ENCODE results near the gene PERCC1.

PERCC1 gene

DNA sequence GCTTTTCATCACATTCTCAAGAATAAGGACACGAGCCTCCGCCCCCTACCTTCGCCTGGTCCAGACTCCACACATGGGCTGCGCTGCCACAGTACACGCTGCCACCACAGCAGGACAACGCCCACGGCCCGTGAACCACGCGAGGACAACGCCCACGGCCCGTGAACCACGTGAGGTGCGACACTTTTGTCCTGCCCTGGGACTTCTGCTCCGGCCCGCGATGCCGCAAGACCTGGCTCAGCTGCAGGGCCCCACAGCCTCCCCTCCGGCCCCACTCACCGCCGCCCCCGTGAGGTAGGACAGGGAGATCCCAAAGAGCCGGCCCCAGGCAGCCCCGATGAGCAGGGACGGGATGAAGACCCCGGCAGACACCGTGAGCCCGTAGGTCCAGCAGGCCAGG is 19.3 kb downstream of the PERCC1 start:
- no peak for DNase-seq (ENCODE audit: low read depth, low spot score)

DNA sequence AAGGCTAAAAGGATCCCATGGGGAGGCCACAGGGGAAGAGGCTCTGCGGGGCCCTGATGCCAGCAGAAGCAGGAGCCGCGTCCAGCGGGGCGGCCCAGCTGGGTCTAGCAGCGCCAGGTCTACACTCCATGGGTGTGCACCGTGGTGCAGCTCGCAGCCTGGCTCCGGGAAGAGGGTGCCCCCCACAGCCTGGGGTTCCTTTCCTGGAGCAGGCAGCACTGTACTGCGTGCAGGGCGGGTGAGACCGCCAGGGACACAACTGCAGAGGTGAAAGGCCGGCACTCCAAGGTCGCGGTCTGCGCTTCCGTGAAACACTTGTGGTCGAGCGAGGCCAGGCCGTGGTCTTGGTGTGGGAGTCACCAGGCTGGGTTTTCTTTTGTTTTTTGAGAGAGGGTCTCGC is 20.0 kb downstream of the PERCC1 start:
- no peak for DNase-seq (ENCODE audit: low read depth, low spot score)

DNA sequence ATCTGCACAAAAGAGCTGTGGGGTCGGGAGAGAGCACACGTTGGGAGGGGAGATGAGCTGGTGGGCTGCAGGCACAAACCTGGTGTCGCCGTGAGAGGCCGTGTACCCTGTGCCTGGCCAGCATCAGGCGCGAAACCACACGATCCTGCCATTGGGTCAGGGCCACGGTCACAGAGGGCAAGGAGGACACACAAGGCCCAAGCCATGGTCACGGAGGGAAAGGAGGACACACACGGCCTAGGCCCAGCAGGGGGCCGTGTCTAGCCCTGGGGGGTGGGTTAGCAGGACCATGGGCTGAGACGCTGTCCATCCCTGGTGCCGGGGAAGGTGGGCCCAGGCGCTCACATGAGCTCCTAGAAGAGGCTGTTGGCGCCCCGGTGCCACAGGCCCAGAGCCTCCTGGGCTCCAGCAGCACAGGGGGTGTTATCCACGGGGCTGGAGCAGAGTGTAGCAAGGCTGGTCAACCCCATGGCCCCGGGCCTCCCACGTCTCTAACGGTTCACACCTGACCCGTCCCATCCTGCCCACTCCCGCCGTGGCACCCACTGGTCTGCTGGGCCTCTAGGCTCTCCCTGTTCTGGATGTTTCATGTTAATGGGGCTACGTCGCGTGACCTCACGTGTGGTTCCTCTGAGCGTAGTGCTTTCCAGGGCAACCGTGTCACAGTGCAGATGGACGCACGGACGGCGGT is 21.0 kb downstream of the PERCC1 start:
- no peak for DNase-seq (ENCODE audit: low read depth, low spot score)

DNA sequence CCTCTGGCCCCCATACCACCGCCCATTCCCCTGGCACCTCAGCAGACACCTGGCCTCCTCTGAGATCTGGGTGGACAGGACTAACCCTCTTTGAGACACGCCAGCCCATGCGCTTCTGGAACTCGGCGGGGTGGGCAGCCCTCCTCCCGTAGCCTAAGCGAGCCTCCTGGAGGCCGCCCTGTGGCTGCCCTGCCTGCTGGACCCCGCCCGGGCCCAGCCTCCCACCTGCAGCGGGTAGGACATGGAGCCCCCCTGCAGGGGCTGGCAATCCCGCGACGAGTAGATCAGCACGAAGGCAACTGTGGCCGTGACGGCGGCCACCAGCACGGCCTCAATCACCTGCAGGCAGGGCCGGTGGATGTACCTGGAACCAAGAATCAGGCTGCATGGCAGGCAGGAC is 21.7 kb downstream of the PERCC1 start:
- no peak for DNase-seq (ENCODE audit: low read depth, low spot score)

DNA sequence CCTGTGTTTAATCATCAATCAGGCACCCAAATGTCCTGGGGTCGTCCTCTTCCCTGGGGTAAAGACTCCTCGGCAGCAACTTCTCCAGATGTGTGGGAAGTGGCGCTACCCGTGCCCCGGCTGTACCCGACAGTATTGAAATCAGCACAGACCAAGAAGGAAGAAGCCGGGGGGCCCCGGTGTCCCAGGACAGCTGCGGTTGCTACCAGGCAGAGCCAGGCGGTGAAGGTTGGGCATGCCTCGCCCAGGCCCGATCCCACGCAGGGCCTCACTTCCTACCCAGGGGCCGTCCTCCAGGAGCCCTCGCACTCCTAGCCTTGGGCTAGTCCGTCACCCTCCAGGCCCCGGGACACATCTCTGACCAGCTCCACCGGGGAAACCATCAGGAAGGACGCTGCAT is 22.4 kb downstream of the PERCC1 start:
- DNase-seq (ENCODE audit: low read depth, low spot score): no peak

DNA sequence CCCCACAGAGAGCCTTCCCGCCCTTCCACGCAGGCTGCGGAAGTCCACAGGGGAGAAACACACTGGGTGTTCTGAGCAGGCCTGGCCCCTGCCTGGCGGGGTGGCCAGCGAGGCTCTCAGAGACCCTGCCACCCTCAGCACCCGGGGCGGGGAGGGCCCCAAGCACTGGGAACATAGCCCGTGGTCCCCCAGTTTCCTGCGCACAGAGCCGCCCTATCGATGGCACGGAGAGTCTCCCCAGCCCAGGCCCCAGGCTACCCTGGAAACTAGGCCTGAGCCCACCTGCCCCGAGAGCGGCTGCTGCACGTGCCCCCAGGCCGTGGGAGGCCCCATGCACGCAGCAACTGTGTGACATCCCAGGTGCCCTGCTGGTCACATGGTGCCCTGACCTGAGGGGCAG is 23.7 kb downstream of the PERCC1 start:
- no peak for DNase-seq (ENCODE audit: low read depth, low spot score)

DNA sequence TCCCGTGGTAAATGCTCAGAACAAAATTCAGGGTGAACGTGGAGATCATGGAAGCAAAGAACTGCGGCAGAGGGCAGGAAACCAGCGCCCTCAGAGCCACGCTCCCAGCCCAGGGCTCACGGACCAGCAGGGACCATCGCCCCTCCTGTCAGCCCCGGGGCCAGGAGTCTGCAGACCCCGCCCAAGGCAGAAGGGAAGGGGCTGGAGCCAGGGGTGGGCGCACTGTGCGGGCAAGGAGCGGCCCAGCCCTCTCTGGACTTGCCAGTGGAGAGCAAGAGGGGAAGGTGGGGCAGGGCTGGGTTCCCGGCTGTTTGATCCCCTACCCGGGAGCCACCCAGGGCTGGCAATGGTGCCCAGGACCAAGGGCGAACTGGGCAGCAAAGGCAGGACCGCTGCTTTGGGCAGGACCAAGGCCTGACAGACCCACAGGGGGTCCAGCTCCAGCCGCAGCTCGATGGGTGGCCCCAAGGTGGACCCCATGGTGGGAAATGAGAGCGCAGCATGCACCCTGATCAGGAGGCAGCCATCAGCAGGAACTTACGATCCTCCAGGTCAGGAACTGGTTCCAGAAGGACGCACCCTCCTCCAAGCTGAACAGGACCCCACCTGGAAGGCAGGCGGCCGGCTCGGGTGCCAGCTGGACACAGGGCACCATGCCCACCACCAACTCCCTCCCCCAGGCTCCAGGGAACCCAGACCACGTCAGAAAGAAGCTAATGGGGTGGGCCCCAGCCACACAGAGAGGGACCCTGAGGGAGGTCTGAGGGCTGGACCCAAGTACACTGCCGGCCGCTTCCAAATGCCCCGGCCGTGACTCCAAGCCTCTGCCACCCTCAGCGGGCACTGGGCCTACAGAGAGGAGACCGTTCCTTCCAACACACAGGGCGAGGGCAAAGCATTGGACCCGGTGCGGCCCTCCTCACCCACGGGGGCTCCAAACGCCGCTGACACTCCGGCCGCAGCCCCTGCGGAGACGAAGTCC is 24.6 kb downstream of the PERCC1 start:
- no peak for DNase-seq (ENCODE audit: low read depth, low spot score)

DNA sequence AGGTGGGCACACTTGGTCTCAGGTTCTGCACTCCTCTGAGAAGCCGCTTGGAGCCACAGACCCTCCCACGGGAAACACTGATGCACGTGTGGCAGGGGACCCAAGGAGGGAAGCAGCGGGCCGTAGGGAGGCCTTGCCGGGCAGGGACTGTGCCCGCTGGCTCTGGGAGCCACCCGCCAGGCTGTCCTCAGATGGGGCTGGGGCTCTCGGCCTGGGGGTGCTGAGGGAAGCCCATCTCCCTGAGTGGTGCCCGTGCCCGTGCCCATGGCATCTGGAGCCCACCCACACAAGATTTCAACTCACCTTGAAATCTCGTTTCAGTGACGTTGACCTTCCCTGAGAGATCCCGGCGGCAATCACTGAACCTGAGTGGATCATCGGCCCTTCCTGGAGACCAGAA is 26.1 kb downstream of the PERCC1 start:
- DNase-seq (ENCODE audit: low read depth, low spot score): no peak

DNA sequence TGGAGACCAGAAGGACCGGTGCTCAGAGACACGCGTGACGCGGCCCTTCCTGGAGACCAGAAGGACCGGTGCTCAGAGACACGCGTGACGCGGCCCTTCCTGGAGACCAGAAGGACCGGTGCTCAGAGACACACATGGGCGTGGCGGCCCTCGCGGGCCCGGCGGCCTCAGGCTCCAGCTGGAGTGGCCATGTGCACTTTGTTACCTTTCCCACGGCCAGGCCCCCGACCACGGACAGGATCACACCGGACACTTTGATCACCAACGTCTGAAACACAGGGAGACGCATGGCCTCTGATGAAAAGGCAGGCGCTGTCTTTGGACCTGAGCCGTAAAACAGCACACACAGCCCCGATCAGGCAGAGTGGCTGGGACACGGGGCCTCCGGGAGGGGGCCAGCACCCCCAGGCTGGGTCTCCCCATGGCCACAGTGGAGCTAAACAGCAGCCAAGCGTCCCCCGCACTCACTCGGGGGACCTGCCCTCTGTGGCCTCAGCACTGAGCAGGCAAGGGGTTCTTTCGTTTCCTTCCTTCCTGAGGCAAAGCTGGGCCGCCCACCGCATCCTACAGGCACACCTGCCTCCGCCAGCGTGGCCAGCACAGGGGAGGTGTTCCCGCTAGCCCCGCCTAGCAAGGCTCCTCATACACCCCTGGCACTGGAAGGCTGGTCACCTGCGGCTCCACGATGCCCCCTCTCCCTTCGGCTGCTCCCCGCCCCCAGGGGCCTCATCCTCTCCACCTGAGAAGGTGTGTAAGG is 26.8 kb downstream of the PERCC1 start:
- no peak for DNase-seq (ENCODE audit: low read depth, low spot score)

DNA sequence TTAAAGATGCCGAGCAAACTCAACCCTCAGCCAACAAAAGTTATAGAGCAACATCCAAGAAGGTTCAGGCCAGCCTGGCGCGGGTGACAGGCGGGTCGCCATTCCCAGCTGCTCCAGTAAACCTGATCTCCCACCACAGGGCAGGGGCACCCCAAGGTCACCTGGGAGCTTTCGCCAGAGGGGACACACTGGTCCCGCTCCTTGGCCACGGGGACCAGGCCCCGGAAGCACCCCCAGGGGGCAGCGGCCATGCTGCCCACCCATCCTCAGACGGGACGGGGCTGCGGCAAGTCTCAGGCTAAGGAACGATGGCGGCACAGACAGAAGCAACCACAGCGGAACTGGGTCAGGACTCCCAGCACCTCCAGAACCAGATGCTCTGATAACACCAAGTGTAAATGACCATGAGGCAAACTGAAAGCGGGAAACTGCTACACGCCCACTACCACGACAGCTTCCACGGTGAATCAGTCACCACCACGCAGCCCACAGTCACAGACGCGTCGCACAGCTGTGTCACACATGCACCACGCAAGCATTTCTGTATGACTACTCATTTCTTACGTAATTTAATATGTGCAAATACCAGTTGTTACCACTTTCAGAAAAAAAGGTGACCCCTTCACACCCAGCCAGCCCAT is 27.6 kb downstream of the PERCC1 start:
- no peak for DNase-seq (ENCODE audit: low read depth, low spot score)

DNA sequence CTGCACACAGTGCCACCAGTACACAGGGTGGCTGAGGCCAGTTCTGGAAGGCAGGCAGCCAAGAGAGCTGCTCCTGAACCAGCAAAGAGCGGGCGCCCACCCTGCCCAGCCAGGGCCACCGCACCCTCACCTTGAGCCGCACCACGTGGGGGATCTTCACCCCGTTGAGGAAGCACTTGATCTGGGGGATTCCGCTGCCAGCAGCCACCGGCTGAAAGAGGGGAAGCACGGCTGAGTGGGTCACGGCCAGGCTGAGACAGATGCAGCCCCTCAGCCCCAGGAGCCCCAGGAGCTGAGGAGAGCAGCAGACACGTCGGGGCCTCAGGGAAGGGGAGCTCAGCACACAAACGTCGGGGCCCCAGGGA is 28.1 kb downstream of the PERCC1 start:
- DNase-seq (ENCODE audit: low read depth, low spot score): no peak

DNA sequence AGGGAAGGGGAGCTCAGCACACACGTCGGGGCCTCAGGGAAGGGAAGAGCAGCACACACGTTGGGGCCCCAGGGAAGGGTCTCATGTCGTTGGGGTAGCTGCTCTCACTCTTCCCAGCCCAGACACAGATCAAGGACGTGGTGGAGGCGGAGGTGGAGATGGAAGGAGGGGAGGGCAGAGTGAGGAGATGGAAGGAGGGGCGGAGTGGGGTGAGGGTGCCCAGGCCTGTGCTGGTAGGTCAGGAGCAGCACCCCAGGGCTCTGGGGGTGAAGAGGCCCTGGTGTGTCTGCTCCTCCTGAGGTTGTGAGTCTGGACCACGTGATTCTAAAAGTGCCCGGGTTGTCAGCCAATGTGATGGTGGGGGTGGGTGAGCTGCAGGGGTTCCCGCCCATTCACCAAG is 29.1 kb downstream of the PERCC1 start:
- no peak for DNase-seq (ENCODE audit: low read depth, low spot score)

DNA sequence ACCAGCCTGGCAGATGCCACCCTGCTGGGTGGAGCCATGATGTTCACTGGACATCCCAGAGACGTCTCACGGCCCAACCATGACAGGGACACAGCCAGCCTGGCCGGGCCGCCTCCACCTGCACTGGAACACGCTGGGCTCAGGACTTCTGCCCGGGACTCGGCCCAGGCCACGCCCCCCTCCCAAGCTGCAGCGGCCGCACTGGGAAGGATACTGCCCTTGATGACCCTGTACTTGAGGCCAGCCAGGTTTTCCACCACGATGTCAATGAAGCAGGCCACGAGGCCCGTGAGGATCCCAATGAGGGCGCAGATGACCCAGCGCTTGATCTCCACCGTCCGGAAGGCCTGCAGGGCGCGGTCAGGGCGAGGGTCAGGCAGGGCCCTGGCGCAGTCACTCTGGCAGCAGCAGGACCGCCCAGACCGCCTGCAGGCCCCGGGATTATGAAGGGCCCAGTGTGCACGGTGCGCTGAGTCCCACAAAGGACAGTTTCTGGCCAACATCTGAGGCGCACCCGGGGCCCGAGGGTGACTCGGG is 29.8 kb downstream of the PERCC1 start:
- DNase-seq (ENCODE audit: low read depth, low spot score): no peak

DNA sequence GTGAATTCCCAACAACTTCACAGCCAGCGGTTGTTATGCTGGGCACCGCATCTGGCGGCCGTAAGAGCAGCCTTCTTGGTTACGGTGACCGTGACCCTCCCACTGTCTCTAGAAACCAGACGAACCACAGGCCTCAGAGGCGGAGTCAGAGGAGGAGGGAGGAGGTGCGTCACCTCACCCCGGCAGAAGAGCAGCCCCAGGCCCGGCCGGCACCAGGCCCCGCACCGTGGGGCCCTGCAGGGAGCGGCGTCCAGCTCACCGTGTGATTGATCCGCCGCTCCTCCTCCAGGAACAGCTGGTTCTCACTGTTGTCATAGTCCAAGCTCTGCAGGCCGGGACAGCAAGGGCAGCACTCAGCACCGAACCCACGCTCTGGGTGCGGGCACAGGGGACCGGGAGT is 30.3 kb downstream of the PERCC1 start:
- no peak for DNase-seq (ENCODE audit: low read depth, low spot score)

DNA sequence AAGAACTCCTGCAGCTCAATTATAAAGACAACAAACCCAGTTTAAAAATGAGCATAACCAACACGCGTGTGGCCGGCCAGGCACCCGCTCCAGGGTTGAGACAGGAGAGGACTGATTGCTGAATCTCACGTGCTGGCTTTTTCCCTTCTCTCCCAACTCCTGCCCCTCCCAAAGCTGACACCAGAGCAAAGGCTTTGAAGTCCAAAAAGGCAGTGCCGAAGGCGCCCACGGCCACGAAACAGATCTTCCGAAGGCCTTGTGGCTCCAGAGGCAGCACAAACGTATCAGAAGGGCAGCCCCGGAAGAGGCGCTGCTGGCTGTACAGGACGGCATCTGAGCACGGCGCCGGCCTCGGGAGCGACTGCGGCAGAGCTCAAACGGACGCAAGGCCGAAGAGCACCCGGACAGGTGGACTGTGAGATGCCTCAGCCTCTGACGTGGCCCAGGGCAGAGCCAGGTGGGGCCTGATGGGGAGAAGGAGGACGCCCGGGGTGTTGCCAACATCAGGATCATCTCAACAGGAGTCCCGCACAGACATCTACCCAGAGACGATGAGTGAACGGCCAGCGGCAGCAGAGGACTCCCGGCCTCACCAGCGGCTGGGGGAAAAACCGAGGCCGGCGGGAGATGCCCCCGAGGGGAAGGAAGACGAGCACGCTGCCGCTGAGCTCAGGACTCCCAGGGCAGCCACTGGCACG is 33.5 kb downstream of the PERCC1 start:
- no peak for DNase-seq (ENCODE audit: low read depth, low spot score)

DNA sequence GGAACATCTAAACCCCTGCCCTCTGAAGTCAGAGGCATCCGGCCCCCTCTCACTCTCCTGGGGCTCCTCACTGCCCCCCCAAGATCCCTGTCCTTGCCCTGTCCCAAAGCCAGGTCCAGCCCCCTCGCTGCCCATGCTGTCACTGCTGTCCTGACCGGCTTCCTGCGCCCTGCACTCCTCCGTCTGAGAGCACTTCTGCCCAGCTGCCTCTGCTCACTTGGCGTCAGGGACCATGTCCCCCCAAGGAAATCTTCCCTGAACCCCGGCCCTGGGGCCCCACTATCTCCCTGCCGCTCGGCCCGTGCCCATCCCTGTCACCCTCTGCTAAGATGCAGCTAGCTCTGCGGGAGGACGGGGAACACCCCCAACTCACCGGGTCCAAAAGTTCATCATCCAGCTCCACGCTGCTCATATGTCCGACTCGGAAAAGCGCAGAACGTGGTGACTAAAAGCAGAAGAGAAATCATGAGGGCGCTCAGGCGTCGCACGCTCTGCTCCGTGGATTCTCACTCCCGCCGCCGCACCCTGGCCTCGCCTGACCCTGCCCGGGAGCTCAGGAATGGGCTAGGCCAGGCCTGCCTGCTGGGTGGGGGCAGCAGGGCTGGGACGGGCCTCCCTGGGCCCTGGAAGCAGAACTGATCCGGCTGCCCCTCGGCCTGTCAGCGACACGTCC is 34.2 kb downstream of the PERCC1 start:
- DNase-seq (ENCODE audit: low read depth, low spot score): no peak

DNA sequence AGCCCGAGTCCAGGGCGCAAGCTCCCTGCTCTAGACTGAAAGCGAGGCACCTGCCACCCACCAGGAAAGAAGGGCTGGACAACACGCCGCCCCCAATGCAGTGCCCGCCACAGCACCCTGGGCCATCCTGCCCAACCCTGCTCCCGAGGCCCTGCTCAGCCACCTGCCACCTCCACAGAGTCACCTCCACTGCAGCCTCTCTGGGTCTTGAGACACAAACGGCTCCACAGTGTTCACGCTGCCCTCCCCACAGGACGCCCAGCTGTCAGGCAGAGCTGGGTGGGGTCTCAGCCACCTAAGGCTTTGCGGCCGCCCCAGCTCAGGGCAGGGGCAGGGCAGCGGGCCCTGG is 34.7 kb downstream of the PERCC1 start:
- no peak for DNase-seq (ENCODE audit: low read depth, low spot score)

DNA sequence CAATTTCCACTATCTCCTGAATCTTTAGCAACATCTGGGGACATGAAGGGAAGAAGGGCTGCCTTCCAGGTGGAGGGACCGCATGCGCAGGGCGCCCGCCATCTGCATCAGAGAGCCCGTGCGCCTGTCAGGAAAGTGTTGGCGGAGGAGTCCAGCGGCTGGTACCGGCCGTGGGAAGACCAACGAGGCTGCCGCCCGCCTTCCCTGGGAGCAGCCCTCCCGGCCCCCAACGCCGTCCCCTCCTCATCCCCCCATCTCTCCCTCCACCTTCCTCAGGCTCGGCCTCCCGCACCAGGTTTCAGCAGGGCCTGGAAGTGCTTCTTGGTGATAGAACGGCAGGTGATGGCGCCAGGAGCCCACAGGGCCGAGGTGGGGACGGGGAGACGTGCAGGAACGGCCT is 35.2 kb downstream of the PERCC1 start:
- DNase-seq (ENCODE audit: low read depth, low spot score): no peak

DNA sequence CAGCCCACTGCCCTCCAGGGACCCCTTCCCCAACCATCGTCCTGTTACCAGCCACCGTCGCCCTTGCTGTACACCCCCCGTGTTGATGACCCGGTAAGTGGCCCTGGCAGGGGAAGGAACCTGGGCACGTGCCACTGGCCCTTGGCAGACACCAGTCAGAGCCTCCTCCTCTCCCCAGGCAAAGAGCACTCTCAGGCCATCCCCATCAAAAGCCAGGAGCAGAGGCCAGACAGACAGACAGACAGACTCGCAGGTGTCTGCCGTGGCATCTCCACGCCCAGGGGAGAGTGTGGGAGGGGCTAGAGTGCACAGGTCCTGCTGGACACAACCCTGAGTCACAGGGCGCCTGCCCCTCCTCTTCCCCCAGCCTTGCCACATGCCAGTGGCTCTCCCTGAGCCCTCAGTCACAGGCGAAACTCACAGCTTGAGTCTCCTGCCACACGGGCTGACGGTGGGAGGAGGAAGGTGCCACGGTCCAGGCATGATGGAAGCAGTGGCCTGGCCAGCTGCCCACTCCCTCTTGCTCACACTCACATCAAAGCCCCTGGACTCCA is 36.2 kb downstream of the PERCC1 start:
- DNase-seq (ENCODE audit: low read depth, low spot score): no peak

DNA sequence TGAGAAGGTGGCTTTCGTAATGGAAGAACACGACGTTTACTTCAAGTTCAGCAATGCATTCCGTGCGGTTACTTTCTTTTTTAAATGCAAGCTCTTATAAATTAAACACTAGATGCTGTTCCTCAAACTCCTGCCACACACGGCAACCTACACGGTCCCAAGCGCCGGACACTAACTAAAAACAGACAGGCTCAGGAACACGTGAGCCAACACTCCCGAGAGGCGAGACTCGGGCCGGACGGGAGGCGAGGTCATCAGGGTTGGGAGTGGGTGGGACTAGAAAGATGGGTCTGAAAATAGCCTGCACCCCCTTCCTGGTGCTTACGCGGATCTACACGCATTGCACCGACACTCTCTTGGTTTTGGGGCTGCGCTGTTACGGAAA is 37.5 kb downstream of the PERCC1 start:
- DNase-seq (ENCODE audit: low read depth, low spot score): no peak
